ENCODE results near the gene PPTC7.
"Not testable (repeated sequence)": the region's sequence is repeated elsewhere in the genome, so short reads cannot be mapped to it uniquely, and the experiment has no call there.

The PPTC7 gene

GRCh38 chr12:110592078-110592477, 9.0 kb upstream of the PPTC7 start:
- no peak overlapping the region for H3K4me3 ChIP-seq
- H3K27me3 ChIP-seq: no peaks in the 10 kb centered on the region
- TF ChIP-seq, protein P1, sequence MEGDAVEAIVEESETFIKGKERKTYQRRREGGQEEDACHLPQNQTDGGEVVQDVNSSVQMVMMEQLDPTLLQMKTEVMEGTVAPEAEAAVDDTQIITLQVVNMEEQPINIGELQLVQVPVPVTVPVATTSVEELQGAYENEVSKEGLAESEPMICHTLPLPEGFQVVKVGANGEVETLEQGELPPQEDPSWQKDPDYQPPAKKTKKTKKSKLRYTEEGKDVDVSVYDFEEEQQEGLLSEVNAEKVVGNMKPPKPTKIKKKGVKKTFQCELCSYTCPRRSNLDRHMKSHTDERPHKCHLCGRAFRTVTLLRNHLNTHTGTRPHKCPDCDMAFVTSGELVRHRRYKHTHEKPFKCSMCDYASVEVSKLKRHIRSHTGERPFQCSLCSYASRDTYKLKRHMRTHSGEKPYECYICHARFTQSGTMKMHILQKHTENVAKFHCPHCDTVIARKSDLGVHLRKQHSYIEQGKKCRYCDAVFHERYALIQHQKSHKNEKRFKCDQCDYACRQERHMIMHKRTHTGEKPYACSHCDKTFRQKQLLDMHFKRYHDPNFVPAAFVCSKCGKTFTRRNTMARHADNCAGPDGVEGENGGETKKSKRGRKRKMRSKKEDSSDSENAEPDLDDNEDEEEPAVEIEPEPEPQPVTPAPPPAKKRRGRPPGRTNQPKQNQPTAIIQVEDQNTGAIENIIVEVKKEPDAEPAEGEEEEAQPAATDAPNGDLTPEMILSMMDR (IDR thresholded peaks at IDR 0.05): no peak
- no peak for DNase-seq
- no peaks in the 10 kb centered on the region for H3K36me3 ChIP-seq
- H3K4me1 ChIP-seq: peaks cover 0 to 14% (median 4%) of the 10 kb centered on the region in 4 donors
- intact Hi-C loops (cut with DNase I; ENCODE audit: low total_unique reads): no loop called here
- H3K9me3 ChIP-seq: no peaks in the 10 kb centered on the region
- H3K27ac ChIP-seq: peak overlapping the region in 1 of 2 donors; percentile 60

- peaks cover 0 to 14% (median 4%) of the 10 kb centered on the region in 4 donors for H3K4me1 ChIP-seq
- no peaks in the 10 kb centered on the region for H3K36me3 ChIP-seq
- DNase-seq: no peak
- peak overlapping the region; percentile 60 to 70 for H3K27ac ChIP-seq
- TF ChIP-seq, protein P1 (IDR thresholded peaks at IDR 0.05): no peak
- H3K4me3 ChIP-seq: no peak overlapping the region
- H3K27me3 ChIP-seq: no peaks in the 10 kb centered on the region
- intact Hi-C loops (cut with DNase I; ENCODE audit: low total_unique reads): no loop called here
- no peaks in the 10 kb centered on the region for H3K9me3 ChIP-seq
Observed at GRCh38 chr12:110591451-110592051, 8.4 kb upstream of the PPTC7 start.

DNA sequence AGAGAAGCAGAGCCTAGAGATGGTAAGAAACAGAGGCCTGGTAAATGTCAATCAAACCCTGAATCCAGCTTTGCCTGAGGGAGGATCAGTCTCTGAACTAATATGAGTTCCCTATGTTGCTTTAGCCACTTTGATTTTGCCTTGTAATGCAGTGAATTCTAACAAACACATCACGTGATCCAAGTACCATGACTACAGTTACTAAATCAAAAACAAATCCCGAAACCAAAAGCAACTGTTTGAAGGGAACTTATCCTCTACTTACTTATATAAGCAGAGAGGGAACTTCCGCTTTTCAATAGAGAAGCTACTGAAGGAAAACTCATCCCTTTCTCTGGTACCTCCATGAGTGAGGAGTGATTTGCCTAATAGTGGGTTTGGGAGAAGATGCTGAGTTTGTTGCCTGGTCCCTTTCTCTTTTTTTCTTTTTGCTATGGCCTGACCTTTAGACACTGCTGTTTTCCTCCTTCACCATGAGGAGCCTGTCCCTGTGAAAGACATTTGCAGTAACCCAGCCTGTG, 7.7 kb upstream of the PPTC7 start:
- H3K4me1 ChIP-seq: peaks cover 0 to 16% (median 5%) of the 10 kb centered on the region in 4 donors
- TF ChIP-seq, protein P1 (IDR thresholded peaks at IDR 0.05): no peak
- H3K27ac ChIP-seq: peak overlapping the region; percentile 60 to 70
- H3K27me3 ChIP-seq: no peaks in the 10 kb centered on the region
- H3K36me3 ChIP-seq: no peaks in the 10 kb centered on the region
- DNase-seq: no peak
- no peaks in the 10 kb centered on the region for H3K9me3 ChIP-seq
- intact Hi-C loops (cut with DNase I; ENCODE audit: low total_unique reads): no loop called here
- H3K4me3 ChIP-seq: no peak overlapping the region

DNA sequence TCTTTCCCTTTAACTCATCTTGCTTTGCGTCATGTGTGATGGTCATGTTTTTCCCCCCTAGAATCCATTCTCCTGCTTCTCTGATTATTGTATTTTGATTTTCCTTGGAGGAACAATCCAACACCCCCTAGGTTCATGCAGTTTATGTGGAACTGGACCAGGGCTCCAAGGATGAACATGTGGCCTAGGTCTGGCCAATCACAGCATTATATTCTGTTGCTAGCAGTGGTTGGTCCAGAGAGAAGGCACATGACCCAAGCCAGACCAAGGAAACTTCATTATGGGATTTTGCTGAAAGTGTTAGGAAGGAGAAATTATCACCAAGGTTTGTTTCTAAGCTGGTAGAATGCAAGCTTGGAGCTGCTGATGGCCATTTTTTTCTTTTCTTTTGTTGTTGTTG, 6.9 kb upstream of the PPTC7 start:
- DNase-seq: no peak
- Histone ChIP-seq H3K27ac (peak overlapping the region; percentile 60 to 70), H3K27me3 (no peaks in the 10 kb centered on the region), H3K36me3 (no peaks in the 10 kb centered on the region), H3K4me1 (peaks cover 0 to 24% (median 13%) of the 10 kb centered on the region in 4 donors), H3K4me3 (no peak overlapping the region), H3K9me3 (no peaks in the 10 kb centered on the region)
- TF ChIP-seq, protein P1 (IDR thresholded peaks at IDR 0.05): no peak
- intact Hi-C loops (cut with DNase I; ENCODE audit: low total_unique reads): no loop called here

DNA sequence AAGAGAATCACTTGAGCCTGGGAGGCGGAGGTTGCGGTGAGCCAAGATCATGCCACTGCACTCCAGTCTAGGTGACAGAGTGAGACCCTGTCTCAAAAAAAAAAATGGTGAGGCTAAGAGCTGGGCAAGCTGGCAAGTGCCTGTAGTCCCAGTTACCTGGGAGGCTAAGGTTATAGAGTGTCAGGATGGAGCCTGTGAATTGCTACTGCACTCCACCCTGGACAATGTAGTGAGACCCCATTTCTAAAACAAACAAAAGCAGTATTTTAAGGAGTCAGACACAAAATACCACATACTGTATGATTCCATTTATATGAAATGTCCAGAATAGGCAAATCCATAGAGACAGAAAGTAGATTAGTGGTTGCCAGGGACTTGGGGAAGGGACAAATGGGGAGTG, 4.0 kb upstream of the PPTC7 start:
- not testable (repeated sequence) for H3K36me3 ChIP-seq, H3K9me3 ChIP-seq, H3K4me3 ChIP-seq, DNase-seq, H3K27me3 ChIP-seq, H3K27ac ChIP-seq
- intact Hi-C loops (cut with DNase I; ENCODE audit: low total_unique reads): loop anchor here (10.0 kb wide), 1 partner anchor 122 kb away; the partner anchor contains the start of genes FAM216A and GPN3
- H3K4me1 ChIP-seq: peaks cover 0 to 38% (median 23%) of the 10 kb centered on the region in 4 donors

- Histone ChIP-seq H3K36me3 (no peaks in the 10 kb centered on the region), H3K27ac (peak overlapping the region; percentile 46 to 65), H3K4me1 (peaks cover 0 to 41% (median 33%) of the 10 kb centered on the region in 4 donors), H3K27me3 (no peaks in the 10 kb centered on the region), H3K4me3 (no peak overlapping the region), H3K9me3 (no peaks in the 10 kb centered on the region)
- peak in 1 of 2 donors; percentile 37 for DNase-seq
- TF ChIP-seq, protein P1 (IDR thresholded peaks at IDR 0.05): no peak
- intact Hi-C loops (cut with DNase I; ENCODE audit: low total_unique reads): loop anchor here (10.0 kb wide), 1 partner anchor 121 kb away; the partner anchor contains the start of genes FAM216A and GPN3
Observed at GRCh38 chr12:110585231-110585799, 2.2 kb upstream of the PPTC7 start.

All from tibial artery (tissue), 4 donors.